NCI-H1105 (cell line): ENCODE data around the gene SNN.

Experiments used
- DNase-seq: peaks from one replicate; lab custom pipeline; 2025; lab: John Stamatoyannopoulos, UW

SNN gene

GRCh38 chr16:11667824-11668622 lies at the start of gene SNN:
TSS of gene SNN (plus strand) at chr16:11668455. CDS start at chr16:11676060, 7,605 bp downstream.
- DNase-seq, result peak; percentile 73

GRCh38 chr16:11619327-11619851 lies 48.9 kb upstream of the SNN start:
- DNase-seq, result no peak

- no peak for DNase-seq
Measured at GRCh38 chr16:11620243-11621003, 47.8 kb upstream of the SNN start.

GRCh38 chr16:11621539-11621919 lies 46.7 kb upstream of the SNN start:
- DNase-seq, result no peak

DNA sequence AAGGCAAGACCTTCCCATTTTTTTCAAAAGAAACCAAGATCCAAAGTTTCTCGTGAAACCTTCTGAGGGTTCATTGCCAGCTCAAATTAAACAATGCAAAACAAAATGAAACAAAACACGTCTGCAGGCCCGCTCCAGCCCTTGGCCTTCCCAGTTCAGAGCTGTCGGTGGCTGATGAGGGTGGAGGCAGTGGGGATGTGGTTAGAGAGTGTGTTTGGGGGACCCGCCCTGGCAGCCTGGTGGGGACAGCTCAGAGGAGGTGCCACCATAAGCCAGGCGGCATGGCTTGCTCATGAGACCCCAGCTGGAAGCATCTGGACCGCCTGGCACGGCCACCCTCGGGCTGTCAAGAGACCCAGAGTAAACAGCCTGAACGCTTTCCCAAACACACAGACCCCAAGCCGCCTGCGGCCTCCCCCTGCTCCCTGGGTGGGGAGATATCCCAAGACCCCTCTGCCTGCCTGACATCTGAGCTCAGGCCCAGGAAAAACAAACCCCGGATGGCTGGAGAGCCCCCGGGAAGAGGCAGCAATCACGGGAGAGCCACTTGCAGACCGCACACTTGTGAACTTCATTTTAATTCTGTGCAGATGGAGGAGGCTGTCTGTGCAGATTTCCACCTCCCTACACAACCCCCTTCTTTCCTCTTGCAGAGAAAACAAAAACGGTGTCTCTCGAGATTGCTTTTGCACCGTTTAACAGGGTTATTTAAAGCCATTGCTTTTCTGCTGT lies 46.2 kb upstream of the SNN start:
- DNase-seq, result no peak

GRCh38 chr16:11624205-11624604 lies 44.0 kb upstream of the SNN start:
- no peak for DNase-seq

DNA sequence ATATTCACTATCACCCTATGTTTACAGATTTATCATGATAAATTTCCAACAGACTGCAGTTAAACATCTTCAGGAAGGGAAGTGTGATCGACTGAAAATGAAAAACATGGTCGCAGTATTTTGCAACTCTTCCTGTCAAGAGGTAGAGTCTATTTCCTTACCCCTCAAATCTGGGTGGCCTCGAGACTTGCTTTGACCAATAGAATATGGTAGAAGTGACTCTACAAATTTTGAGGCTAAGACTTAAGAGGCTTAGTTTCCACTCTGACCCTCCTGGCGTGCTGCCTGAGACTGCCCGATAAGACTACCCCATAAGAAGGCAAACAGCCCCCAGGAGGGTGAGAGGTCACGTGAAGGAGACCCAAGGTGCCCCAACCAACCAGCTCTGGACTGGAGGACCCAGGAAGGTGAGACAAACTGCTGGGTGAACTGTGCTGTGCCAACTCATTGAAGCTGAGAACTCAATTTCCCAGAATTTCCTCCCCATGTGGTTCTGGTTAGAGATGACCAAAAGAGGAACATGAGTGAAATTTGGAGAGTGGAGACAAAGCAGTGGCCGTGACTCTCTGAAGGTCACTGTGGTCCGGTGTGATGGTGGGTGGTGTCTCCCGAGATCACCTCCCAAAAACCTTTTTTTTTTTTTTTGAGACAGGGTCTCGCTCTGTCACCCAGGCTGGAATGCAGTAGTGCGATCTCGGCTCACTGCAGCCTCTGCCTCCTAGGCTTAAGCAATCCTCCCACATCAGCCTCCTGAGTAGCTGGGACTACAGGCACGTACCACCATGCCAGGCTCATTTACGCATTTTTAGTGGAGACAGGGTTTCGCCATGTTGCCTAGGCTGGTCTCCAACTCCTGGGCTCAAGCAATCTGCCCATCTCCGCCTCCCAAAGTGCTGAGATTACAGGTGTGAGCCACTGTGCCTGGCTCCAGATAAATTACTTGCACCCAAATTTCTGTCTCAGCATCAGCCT lies 43.3 kb upstream of the SNN start:
- no peak for DNase-seq

DNA sequence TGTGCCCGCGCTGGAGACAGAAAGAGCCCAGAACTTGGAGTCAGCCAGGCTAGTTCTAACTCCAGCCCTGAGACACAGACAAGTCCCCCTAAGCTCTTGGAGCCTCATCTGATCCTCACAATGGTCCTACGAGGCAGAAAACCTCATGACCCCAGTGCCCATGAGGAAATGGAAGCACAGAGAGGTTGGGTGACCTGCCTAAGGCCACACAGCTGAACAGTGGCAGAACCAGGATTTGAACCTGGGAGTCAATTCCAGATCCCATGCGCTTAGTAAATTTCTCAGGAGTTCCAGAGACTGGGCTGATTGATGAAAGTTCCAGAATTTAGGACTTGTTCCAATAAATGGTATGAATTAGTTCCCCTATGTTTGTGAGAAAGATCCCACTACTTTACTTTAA lies 42.5 kb upstream of the SNN start:
- DNase-seq, result no peak

DNA sequence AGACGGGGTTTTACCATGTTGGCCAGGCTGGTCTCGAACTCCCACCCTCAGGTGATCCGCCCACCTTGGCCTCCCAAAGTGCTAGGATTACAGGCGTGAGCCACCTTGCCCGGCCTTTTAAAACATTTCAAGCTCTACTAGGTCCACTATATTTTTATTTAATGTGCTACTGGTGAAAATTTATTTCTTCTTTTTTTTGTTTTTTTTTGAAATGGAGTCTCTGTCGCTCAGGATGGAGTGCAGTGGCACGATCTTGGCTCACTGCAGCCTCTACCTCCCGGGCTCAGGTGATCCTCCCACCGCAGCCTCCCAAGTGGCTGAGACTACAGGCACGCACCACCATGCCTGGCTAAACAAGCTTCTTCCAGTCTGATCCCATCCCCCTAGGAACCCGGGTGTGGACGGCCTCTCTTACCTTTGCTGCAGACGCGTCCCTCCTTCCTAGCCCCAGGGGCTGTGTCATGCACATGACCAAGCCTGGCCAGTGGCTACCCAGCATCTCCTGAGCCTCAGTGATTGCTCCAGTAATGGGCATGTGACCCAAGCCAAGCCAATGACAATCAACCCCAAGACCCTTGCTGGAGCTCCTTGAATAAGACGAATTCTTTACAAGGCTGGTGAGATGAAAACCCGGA lies 41.5 kb upstream of the SNN start:
- DNase-seq, result no peak

- no peak for DNase-seq
Measured at GRCh38 chr16:11627292-11627663, 41.0 kb upstream of the SNN start.

DNA sequence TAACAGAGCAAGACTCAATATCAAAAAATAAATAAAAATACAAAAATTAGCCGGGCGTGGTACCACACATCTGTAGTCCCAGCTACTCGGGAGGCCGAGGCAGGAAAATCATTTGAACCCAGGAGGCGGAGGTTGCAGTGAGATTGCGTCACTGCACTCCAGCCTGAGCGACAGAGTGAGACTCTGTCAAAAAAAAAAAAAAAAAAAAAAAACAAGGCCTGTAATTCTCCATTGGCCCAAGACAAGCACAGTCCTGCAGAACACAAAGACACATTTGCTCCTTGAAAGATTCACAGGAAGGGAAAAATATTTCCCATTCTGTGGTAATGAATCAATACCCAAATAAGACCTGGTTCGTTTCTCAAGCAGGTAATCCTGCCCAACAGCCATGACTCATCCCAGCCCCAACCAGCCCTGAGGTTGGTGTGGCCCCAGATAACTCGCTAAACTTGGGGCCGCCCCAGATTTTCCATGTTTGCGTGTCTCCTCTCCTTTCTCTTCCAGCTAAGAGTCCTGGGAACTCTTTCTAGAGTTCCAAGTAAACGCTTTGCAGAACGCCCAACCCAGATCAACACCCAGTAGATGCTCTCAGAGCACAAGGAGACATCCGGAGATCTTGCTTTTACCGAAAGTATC lies 40.3 kb upstream of the SNN start:
- DNase-seq, result no peak

GRCh38 chr16:11629071-11630030 lies 38.9 kb upstream of the SNN start:
- DNase-seq, result peak; percentile 42

DNA sequence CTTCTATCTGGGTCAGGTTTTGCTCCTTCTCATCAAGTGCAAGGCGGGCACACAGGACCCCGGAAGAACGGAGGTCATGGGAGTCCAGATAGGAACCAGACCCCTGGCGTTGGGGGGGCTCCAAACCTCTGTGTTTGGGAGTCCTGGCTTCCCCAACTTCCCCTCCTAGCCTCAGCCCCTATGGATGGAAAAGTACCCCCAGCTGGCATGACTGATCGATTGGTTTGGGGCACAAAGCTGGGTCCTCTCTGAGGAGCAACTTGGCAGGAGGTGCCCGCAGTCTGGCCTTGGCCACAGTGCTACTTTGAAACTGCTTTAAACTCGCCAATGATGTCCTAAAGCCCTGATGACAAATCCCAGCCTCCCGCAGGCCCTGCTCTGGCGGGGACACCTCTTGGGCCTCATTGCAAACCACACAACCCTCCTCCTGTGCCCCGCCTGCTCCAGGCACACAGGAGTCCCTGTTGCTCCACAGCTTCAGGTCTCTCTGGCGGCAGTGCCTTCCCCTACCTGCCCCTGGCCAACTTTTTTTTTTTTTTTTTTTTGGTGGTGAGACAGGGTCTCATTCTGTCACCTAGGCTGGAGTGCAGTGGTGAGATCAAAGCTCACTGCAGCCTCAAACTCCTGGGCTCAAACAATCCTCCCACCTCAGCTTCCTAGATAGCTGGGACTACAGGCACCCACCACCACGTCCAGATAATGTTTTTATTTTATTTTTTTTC lies 38.0 kb upstream of the SNN start:
- DNase-seq, result no peak

- no peak for DNase-seq
Measured at GRCh38 chr16:11630768-11631056, 37.5 kb upstream of the SNN start.

GRCh38 chr16:11631214-11631613 lies 37.0 kb upstream of the SNN start:
- no peak for DNase-seq

DNA sequence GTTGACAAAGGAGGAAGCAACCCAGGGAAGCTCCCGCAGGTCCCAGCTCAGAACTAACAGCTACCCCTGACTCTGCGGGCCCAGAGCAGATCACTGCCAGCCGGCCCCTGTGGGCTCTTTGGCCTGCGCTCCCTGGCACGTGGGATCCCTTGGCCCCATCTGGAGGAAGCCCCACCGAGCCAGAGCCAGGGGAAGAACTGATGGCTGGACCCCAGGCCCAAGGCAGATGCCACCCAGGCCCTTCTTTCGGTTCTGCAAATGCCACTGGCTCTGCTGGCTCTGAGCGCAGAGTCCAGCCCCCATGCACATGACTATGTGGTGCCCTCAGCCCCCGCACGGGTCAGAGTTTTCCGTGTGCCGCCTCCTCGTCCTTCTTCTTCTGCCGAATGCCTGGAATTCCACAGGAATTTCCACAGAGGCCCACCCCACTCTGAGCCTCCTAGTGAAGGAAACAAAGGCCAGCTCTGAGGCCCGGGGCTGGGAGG lies 35.8 kb upstream of the SNN start:
- no peak for DNase-seq

GRCh38 chr16:11633113-11633512 lies 35.1 kb upstream of the SNN start:
- DNase-seq, result no peak

DNA sequence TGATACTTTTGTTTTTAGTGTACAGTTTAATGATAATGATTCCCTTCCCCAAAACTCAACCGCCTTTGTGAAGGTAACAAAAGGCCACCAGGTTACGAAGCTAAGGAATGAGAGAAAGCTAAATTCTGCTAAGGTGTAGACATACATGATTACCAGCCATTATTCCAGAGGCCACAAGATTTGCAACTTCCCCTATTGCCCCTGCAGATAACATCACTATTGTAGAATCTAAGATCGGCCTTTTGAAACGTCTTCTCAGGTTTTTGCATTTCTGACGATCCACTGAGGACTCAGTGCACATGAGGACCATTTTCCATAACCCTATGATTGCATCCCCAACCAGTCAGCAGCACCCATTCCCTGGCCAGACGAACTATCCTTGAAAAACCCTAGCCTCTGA lies 33.9 kb upstream of the SNN start:
- no peak for DNase-seq
